ENCODE results near the gene PIANP. TPM values are rescaled to one million over a fixed set of nuclear protein-coding genes. Genes with fewer than 3 reads are reported as not detected.

The PIANP gene
- total RNA-seq, 1 donor from 2014 or later = 0.20 TPM

DNA sequence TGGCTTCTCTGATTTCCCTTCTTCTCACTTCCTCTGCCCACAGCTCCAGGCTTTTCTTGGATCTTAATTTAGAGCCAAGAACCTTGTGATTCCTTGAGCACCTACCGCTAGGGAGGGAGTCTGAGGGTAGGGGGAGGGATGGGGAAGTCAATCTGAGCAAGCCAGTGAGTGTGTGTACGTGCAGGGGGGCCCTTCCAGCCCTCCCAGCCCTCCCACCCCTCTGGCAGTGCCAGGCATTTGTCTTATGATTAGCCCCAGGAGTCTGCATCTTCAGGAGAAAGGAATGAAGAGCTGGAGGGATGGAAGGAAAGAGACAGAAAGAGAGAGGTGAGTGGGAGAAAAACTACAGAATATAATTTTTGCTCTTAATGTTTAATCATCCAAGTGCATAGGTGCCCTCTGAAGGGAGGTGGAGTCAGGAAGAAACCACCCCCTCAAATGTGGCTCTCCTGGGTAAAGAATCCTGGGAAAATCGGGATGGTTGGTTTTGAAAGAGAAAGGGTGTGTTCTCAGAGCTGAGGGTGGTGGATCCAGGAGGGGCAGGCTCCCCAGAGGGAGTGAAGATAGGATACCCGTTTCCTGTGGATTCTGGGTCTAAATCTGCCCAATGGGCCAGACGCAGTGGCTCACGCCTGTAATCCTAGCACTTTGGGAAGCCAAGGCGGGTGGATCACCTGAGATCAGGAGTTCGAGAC lies 2.1 kb downstream of the PIANP start:
- Histone ChIP-seq H3K9me3 (no peaks in the 10 kb centered on the region), H3K27ac (no peak overlapping the region), H3K27me3 (peaks cover 52% of the 10 kb centered on the region), H3K4me1 (peaks cover 11% of the 10 kb centered on the region), H3K4me3 (no peak overlapping the region), H3K36me3 (no peaks in the 10 kb centered on the region)
- DNase-seq = no peak
- ATAC-seq = no peak
- intact Hi-C loops (cut with DNase I) = no loop called here
- TF ChIP-seq, protein P1, sequence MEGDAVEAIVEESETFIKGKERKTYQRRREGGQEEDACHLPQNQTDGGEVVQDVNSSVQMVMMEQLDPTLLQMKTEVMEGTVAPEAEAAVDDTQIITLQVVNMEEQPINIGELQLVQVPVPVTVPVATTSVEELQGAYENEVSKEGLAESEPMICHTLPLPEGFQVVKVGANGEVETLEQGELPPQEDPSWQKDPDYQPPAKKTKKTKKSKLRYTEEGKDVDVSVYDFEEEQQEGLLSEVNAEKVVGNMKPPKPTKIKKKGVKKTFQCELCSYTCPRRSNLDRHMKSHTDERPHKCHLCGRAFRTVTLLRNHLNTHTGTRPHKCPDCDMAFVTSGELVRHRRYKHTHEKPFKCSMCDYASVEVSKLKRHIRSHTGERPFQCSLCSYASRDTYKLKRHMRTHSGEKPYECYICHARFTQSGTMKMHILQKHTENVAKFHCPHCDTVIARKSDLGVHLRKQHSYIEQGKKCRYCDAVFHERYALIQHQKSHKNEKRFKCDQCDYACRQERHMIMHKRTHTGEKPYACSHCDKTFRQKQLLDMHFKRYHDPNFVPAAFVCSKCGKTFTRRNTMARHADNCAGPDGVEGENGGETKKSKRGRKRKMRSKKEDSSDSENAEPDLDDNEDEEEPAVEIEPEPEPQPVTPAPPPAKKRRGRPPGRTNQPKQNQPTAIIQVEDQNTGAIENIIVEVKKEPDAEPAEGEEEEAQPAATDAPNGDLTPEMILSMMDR (IDR thresholded peaks at IDR 0.05) = no peak

- Histone ChIP-seq H3K36me3 (no peaks in the 10 kb centered on the region), H3K4me1 (peaks cover 11% of the 10 kb centered on the region), H3K27ac (no peak overlapping the region), H3K9me3 (no peaks in the 10 kb centered on the region), H3K27me3 (peaks cover 45% of the 10 kb centered on the region), H3K4me3 (no peak overlapping the region)
- peak; percentile 46 for ATAC-seq
- TF ChIP-seq, protein P1 (IDR thresholded peaks at IDR 0.05) = peak; percentile 33
- DNase-seq = no peak
- intact Hi-C loops (cut with DNase I) = no loop called here
These were observed 2.8 kb downstream of the PIANP start for GRCh38 chr12:6697584-6698351.

DNA sequence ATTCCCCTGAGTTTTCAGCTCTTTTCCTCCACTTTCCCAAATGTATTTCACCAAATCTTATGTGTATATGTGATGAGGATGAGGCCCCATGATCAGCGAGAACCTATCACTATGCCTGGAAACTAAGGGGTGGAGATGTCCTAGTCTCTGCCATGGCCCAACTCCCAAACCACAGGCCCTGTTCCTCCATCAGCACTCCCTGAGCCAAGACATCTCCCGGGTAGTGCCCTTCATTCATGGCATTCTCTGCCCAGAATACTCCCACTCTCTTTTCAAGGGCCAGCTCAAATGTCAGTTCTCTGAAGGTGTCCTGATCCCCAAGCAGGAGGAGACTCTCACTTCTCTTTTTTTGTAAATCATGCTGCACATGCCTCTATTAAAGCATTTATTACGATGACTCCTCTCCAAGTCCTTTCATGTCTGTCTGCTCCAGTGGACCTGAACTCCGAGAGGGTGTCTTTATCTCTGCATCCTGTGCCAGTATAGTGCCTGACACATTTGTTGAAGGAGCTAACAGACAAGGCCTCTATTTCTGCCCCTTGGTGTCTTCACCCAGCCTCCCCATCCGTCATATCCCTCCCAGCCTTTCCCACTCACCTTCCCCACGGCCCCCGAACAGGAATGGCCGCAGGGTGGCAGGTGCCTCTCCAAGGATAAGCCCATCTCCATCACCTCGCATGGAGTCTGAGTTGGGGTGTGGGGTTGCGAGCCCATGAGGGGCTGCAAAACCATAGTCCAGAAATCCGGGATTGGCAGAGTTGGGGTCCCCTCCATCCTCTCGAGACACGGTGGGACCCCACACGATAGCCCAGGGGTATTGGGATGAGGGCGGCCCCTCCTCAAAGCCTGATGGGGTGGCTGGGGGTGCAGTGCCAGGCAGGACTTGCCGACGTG lies 3.7 kb downstream of the PIANP start:
- TF ChIP-seq, protein P1 (IDR thresholded peaks at IDR 0.05) = no peak
- no peak for DNase-seq
- Histone ChIP-seq H3K4me3 (no peak overlapping the region), H3K9me3 (no peaks in the 10 kb centered on the region), H3K27me3 (peaks cover 37% of the 10 kb centered on the region), H3K27ac (no peak overlapping the region), H3K4me1 (peaks cover 11% of the 10 kb centered on the region), H3K36me3 (no peaks in the 10 kb centered on the region)
- ATAC-seq = no peak
- intact Hi-C loops (cut with DNase I) = no loop called here

- H3K36me3 ChIP-seq = no peaks in the 10 kb centered on the region
- no peaks in the 10 kb centered on the region for H3K9me3 ChIP-seq
- DNase-seq (no peak), ATAC-seq (no peak)
- intact Hi-C loops (cut with DNase I) = no loop called here
- peaks cover 10% of the 10 kb centered on the region for H3K4me1 ChIP-seq
- H3K27ac ChIP-seq = no peak overlapping the region
- TF ChIP-seq, protein P1 (IDR thresholded peaks at IDR 0.05) = no peak
- H3K27me3 ChIP-seq = peaks cover 23% of the 10 kb centered on the region
- no peak overlapping the region for H3K4me3 ChIP-seq
These were observed 5.1 kb downstream of the PIANP start for GRCh38 chr12:6695313-6696045.

DNA sequence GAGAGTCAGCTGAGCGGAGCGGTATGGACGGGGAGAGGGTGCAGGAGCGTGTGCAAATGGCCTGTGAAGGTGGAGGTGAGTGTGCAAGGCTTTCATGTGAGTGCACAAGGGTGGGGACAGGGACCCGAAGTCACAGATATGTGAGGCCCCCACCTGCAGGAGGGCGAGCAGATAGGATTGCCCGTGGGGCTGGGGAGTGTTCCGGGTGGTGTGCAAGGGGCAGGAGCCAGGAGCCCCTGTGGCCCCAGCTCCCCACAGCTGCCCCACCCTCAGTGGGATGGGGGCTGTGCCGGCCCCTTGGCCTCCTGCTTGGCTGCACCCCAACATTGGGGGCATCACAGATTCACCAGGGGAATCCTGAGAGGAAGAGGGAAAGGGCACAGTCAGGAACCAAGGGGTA lies 5.9 kb downstream of the PIANP start:
- ATAC-seq = no peak
- intact Hi-C loops (cut with DNase I) = no loop called here
- TF ChIP-seq, protein P1 (IDR thresholded peaks at IDR 0.05) = no peak
- H3K27ac ChIP-seq = no peak overlapping the region
- DNase-seq = no peak
- peaks cover 10% of the 10 kb centered on the region for H3K4me1 ChIP-seq
- H3K27me3 ChIP-seq = peaks cover 15% of the 10 kb centered on the region
- H3K4me3 ChIP-seq = no peak overlapping the region
- no peaks in the 10 kb centered on the region for H3K9me3 ChIP-seq
- H3K36me3 ChIP-seq = no peaks in the 10 kb centered on the region
